ENCODE measurements around the gene DGAT2L6. TPM values are rescaled to one million over a fixed set of nuclear protein-coding genes. Genes with fewer than 3 reads are reported as not detected.
A peak's percentile ranks its signal among the peaks of the same experiment; 100 is the strongest.

Gene DGAT2L6, protein sequence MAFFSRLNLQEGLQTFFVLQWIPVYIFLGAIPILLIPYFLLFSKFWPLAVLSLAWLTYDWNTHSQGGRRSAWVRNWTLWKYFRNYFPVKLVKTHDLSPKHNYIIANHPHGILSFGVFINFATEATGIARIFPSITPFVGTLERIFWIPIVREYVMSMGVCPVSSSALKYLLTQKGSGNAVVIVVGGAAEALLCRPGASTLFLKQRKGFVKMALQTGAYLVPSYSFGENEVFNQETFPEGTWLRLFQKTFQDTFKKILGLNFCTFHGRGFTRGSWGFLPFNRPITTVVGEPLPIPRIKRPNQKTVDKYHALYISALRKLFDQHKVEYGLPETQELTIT
- polyA plus RNA-seq (ENCODE audit: insufficient read length) = not detected

GRCh38 chrX:70176938-70177533, at the start of gene DGAT2L6:
Gene DGAT2L6, plus strand, starts transcription at chrX:70177483. Its CDS starts 100 bp downstream, at chrX:70177583.
- no peak for DNase-seq (ENCODE audit: low read depth)

GRCh38 chrX:70128071-70128470, 49.2 kb upstream of the DGAT2L6 start:
- DNase-seq (ENCODE audit: low read depth) = no peak

GRCh38 chrX:70129816-70130215, 47.5 kb upstream of the DGAT2L6 start:
- DNase-seq (ENCODE audit: low read depth) = no peak

DNA sequence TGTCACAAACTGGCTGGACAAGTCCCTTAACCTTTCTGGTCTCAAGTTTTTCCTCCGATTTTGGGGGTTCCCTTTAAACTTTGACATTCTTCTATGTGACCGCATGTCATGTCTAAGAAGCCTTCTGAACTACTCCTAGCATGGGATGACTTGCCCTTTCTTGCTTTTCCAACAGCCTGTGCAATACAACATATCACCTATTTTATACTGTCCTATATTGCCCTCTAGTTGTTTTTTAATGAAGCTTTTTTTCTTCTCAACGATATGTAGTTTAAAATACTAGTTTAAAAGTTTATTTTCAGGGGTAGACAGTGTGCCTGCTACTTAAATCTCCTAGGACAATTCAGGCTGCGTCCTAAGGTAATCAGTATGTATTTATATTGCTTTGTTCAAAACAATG, 45.1 kb upstream of the DGAT2L6 start:
- DNase-seq (ENCODE audit: low read depth) = no peak

- no peak for DNase-seq (ENCODE audit: low read depth)
Measured at GRCh38 chrX:70132877-70133302, 44.4 kb upstream of the DGAT2L6 start.

DNA sequence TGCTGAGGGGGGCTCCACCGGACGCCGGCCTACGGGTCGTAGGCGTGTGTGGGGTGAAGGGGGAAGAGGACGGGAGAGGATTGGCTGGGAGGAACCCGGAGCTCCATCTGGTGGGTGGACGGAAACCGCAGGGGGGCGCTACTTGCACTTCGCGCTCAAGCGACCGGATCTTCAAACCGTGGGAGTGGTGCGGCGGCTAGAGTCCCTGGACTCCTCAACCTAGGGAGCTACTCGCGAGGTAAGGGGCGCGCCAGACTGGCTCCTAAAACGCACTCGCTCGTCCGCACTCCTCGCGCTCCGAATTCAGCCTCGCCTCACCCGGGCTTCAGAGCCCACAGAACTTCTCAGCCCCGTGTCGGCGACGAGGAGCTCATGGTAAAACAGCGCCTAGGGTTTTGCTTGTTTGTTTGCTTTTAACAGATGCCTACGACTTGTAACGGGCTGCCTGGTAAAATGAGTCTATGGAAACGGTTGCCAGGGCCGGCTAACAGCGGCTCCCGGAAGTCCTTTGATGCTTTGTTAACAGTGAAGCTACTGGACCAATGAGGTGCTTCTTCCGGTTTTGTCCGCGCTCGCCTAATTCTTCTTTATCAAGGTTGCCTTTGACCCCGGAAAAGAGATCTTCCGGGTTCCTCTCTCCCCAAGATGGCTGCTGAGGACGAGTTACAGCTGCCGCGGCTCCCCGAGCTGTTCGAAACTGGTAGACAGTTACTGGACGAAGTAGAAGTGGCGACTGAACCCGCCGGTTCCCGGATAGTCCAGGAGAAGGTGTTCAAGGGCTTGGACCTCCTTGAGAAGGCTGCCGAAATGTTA, 43.8 kb upstream of the DGAT2L6 start, which contains the start of gene IGBP1:
Gene IGBP1, plus strand, starts transcription at position 145 of the 813 bp plus-strand sequence. Its CDS starts 501 bp downstream, at position 646.
- DNase-seq (ENCODE audit: low read depth) = peak; percentile 68

GRCh38 chrX:70134116-70134477, 43.2 kb upstream of the DGAT2L6 start:
- DNase-seq (ENCODE audit: low read depth) = no peak

DNA sequence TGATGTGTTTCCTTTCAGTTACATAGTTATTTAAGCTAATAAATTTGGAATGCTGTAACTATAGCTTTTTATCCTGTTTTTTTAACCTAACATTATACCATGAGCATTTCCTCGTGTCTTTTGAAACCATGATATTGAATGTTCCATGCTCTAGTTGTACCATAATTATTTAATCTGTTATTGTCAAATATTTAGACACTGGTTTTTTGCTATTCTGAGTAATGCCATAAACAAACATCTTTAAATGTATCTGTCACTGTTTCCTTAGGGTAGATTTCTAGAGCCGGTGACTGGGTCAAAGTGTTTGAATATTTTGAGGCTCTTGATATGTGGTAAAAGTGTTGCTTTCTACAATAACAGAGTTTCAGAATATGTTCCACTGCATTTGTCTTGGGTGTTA, 38.7 kb upstream of the DGAT2L6 start:
- no peak for DNase-seq (ENCODE audit: low read depth)

GRCh38 chrX:70139736-70140135, 37.5 kb upstream of the DGAT2L6 start:
- DNase-seq (ENCODE audit: low read depth) = no peak

- no peak for DNase-seq (ENCODE audit: low read depth)
Measured at GRCh38 chrX:70141373-70141772, 35.9 kb upstream of the DGAT2L6 start.

GRCh38 chrX:70166601-70167590, 10.4 kb upstream of the DGAT2L6 start:
- DNase-seq (ENCODE audit: low read depth) = no peak

DNA sequence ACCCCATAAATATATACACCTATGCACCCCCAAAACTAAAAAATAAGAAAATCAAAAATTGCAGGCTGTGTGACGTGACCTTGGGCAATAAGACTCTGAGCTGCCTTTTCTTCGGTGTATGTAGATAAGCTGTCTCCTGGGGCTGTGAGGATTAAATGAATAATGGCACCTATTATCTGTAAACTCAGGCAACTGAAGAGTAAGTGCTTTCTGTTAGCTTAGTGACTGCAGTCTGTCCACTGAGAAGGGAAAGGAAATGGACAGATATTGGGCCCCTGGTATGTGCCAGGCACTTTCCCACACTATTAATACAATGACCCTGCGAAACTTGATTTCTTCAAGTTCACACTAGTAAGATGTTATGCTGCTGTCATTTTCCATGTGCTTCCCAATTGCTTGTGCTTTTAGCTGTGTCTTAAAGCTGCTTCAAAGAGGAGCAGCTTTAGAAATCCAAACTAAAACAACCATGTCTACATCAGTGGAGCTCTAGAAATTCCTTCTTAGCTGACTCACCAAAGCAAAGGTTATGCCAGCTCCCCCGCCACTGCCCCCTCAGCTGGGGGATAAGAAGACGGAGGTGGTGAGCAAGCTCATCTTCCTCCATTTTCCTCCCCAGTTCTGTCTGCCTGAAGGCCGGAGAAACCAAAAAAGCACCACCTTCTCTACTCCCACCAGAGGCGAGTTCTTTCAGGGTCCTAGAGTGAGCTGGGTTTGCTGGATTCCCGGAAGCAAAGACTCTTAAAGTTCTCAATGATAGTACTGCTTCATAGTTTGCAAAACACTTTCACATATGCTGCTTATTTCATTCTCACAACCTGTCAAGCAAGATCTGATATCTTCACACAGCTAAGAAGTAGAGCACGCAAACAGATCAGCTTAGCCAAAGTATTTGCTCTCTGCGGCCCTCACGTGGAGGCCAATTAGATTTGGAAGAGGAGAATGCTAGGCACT, 8.8 kb upstream of the DGAT2L6 start:
- no peak for DNase-seq (ENCODE audit: low read depth)

DNA sequence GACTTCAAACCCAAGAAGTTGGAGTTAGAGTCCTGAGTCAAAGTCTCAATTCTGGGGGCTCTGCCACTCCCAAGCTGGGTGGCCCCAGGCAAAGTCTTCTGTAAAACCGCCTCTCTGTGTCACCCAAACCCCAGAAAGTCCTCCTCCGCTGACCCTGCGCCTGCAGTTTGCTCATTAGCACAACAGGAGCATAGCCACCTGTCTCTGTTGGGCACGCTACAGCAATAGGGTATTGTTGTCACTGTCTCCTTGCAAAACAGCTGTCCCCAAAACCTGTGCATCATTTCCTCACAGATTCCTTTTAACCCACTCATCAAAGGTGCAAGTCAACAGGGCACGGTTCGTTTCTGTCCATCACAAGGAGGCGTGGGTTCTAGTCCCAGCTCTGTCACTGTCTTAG, 8.0 kb upstream of the DGAT2L6 start:
- DNase-seq (ENCODE audit: low read depth) = no peak

DNA sequence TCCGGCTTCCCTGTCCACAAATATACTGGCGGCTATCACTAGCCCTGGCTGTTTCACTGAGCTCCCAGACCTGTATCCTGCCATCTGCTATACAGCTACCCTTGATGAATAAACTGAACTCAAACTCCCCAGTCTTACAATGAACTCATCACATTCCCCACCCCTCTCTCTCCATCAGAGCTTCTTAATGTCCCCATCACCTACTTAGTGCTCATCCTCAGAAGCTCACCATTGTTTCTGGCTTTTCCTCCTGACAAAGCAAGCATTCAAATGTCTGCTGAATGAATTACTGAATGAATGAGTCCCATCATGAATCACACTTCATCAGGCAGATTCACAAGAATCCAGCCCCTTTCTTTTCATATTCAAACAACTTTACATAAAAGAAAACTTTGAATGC, 5.7 kb upstream of the DGAT2L6 start:
- DNase-seq (ENCODE audit: low read depth) = no peak

DNA sequence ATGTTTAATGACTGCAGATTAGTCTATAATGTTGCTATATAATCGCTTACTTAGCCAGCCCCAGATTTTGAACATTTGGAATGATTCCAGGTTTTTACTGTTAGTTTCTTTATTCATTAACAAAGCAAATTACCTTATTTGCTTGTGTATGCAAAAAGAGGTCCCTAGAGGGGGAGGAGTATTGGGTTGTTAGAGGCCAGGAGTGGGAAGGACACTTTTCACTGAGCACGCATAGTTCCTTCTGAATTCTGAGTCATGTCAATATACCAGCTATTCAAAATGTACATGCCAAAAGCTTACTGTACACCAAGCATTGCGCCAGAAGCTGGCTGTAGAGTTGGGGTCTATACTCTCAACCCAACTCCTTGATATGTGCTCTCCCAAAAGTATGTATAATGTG, 5.1 kb upstream of the DGAT2L6 start:
- DNase-seq (ENCODE audit: low read depth) = no peak

DNA sequence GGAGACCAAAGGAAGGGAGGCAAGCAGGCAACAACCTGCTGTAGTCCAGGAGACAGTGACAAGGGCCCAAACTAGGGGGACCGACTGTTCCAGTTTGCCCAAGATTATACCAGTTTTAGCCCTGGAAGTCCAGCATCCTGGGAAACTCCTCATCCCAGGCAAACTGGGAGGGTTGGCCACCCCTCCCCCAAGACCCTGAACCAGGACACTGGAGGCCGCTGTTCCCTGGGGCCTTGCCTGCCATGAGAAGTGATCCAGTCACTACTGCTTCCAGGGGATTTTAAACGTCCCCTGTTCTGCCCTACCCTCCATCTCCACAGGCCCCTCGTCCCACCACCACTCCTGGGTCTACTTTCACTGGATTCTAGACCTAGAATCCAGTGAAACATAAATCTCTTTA, 4.3 kb upstream of the DGAT2L6 start:
- no peak for DNase-seq (ENCODE audit: low read depth)

- no peak for DNase-seq (ENCODE audit: low read depth)
Measured at GRCh38 chrX:70174754-70175153, 2.5 kb upstream of the DGAT2L6 start.

- DNase-seq (ENCODE audit: low read depth) = no peak
Measured at GRCh38 chrX:70175338-70175737, 1.9 kb upstream of the DGAT2L6 start.

GRCh38 chrX:70183091-70183490, 5.8 kb downstream of the DGAT2L6 start:
- no peak for DNase-seq (ENCODE audit: low read depth)

GRCh38 chrX:70190225-70190624, 12.9 kb downstream of the DGAT2L6 start:
- DNase-seq (ENCODE audit: low read depth) = no peak
